ENCODE data around the gene AFDN.
A peak's percentile ranks its signal among the peaks of the same experiment; 100 is the strongest.

The AFDN gene

DNA sequence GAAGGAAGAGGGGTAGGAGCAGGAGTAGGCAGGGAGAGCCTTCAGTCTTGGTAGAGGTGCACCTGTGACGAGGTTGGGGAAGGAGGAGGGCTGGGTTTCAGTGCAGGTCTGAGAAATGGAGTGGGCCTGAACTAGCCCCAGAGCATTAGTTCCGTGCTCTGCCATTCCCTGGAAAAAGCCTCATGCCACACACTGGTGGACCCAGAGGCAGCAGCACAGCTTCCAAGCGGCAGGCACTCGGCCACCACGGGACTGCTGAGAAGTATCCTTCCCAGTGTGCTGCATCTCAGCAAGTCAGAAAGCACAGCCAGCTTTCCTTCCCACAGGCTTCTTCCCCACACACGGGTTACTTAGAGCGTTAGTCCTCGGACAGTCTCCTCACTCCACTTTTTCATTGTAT lies 93.5 kb downstream of the AFDN start:
- H3K4me3 ChIP-seq (ENCODE audit: control insufficient read depth, low read depth, low read length): no peak overlapping the region
- no peak for DNase-seq (ENCODE audit: low read depth)
- TF ChIP-seq, protein P1, sequence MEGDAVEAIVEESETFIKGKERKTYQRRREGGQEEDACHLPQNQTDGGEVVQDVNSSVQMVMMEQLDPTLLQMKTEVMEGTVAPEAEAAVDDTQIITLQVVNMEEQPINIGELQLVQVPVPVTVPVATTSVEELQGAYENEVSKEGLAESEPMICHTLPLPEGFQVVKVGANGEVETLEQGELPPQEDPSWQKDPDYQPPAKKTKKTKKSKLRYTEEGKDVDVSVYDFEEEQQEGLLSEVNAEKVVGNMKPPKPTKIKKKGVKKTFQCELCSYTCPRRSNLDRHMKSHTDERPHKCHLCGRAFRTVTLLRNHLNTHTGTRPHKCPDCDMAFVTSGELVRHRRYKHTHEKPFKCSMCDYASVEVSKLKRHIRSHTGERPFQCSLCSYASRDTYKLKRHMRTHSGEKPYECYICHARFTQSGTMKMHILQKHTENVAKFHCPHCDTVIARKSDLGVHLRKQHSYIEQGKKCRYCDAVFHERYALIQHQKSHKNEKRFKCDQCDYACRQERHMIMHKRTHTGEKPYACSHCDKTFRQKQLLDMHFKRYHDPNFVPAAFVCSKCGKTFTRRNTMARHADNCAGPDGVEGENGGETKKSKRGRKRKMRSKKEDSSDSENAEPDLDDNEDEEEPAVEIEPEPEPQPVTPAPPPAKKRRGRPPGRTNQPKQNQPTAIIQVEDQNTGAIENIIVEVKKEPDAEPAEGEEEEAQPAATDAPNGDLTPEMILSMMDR (conservative IDR thresholded peaks at IDR 0.05; ENCODE audit: control insufficient read depth, insufficient read depth, low read depth, low read length): no peak

DNA sequence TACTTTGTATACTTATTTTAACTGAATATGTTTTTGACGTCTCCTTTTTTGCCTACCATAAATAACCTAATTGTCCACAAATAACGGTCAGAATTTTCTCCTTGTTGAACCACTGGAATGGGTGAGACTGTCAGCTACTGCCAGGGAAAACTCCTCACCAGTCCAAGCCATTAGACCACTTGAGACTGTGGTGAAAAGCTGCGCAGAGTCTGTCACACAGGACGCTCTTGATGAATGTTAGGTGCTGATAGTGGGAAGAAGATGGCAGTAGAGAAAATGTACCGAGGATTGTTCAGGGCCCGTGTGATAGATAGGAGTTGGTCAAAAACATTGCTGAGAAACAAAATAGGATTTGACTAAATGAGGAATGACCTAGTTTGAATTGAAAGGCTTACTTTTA lies 95.1 kb downstream of the AFDN start:
- TF ChIP-seq, protein P1 (conservative IDR thresholded peaks at IDR 0.05; ENCODE audit: control insufficient read depth, insufficient read depth, low read depth, low read length): no peak
- H3K4me3 ChIP-seq (ENCODE audit: control insufficient read depth, low read depth, low read length): no peak overlapping the region
- DNase-seq (ENCODE audit: low read depth): no peak

DNA sequence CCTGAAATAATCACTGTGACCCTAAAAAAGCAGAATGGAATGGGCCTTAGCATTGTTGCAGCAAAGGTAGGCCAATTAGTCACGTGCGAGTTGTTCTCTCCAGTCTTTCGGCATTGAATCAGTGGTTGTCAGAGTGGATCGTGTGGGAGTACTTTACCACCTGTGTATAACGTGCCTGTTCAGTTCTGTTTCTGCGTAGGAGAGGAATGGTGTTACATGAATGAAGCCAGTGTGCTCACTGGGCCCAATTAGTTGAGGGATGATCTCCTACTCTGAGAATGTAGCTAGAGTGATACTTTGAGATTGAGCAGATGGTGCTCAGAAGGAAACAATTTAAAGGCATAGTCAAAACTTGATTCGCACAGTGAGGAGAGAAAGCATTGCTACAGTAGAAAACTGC lies 98.3 kb downstream of the AFDN start:
- peak; percentile 13 for DNase-seq (ENCODE audit: low read depth)
- TF ChIP-seq, protein P1 (conservative IDR thresholded peaks at IDR 0.05; ENCODE audit: control insufficient read depth, insufficient read depth, low read depth, low read length): no peak
- no peak overlapping the region for H3K4me3 ChIP-seq (ENCODE audit: control insufficient read depth, low read depth, low read length)

DNA sequence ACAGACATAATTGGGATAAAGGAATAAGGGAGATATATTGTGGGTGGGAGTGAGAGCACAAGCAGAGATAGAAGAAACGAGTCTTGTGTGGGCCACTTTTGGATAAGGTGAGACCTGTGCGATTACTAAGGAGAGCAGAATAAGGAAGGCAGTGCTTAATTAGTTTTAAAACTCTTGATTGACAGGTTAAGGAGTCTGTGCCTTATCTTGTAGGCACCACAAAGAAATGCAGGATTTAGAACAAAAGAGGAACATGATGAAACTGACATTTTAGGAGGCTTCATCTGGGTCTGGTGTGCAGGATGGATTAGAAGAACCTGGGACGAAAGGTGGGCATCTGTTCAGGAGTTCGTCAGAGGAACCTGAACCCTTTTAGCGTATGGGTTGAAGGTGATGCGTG lies 100.5 kb downstream of the AFDN start:
- TF ChIP-seq, protein P1 (conservative IDR thresholded peaks at IDR 0.05; ENCODE audit: control insufficient read depth, insufficient read depth, low read depth, low read length): no peak

DNA sequence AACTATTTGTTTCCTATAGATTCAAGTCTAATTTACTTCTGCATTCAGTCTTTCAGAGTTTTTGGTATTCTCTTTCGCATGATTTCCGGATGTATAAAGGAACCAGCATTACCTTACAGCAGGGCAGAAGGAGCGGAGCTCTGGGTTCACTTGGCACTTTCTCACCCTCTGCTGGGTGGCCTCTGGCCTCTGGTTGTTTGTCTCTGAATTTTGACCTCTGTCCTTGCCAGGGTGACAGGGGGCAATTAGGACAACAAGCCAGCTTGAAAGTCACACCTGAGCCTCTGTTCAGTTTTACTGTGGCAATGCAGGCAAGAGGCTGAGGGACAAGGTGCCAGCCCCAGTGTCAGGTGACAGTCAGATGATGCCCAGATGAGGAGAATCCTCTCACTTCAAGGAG lies 101.4 kb downstream of the AFDN start:
- DNase-seq (ENCODE audit: low read depth): no peak
- TF ChIP-seq, protein P1 (conservative IDR thresholded peaks at IDR 0.05; ENCODE audit: control insufficient read depth, insufficient read depth, low read depth, low read length): no peak
- no peak overlapping the region for H3K4me3 ChIP-seq (ENCODE audit: control insufficient read depth, low read depth, low read length)

More for the DNA sequence above, 100.5 kb downstream of the AFDN start:
- H3K4me3 ChIP-seq (ENCODE audit: control insufficient read depth, low read depth, low read length): no peak overlapping the region
- no peak for DNase-seq (ENCODE audit: low read depth)

DNA sequence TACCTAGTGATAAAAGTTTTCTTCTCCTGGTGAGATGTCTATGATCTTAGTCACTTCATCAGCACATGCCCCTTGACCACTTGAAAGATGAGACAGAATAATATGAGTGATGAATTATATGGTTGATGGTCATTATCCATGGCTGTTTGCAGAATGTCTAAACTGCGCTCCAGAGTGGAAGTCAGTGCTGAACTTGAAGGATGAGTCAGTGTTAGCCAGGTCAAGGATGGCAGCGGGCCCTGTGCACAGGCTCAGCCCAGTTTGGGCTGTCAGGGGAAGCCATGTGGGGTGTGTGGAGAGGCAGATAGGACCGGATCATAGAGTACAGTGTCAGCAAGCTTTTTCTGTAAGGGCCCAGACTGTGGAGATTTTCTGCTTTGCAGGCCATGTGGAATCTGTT lies 103.6 kb downstream of the AFDN start:
- H3K4me3 ChIP-seq (ENCODE audit: control insufficient read depth, low read depth, low read length): no peak overlapping the region
- TF ChIP-seq, protein P1 (conservative IDR thresholded peaks at IDR 0.05; ENCODE audit: control insufficient read depth, insufficient read depth, low read depth, low read length): no peak
- DNase-seq (ENCODE audit: low read depth): peak; percentile 72

All from fibroblast of mammary gland (primary cell).